ENCODE data around the gene MAP7.
A peak's percentile ranks its signal among the peaks of the same experiment; 100 is the strongest.

The MAP7 gene

DNA sequence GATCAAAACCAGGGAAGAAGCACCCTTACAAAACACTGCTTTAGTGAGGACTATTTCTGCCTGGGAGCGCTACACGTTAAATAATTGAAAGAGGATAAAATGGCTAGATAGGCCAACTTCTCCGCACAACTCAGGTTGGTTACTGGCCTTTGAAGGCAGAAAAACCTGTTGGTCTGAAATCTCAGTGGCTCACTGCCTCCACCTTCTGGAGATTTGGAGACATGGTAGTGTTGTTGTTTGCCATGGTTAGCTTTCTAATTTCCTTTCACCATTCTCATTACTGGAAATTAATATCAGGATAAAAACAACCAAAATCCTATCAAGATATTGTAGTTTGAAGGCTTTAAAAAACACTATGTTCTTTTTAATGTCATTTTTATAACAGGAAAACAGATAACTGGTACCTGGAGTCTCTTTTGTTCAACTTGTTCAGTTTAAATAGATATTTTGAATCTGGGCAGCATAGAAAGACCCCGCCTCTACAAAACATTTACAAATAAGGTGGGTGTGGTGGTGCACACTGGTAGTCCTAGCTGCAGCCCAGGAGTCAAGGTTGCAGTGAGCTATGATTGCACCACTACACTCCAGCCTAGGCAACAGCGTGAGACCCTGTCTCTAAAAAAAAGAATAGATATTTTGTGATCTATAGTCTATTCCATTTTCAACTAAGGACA is 233.1 kb downstream of the MAP7 start:
- H3K4me1 ChIP-seq (ENCODE audit: control insufficient read depth in 2 of 2, insufficient read depth in 1 of 2, low read depth in 1 of 2, low read length in 2 of 2), result no peaks in the 10 kb centered on the region
- WGBS, 2 donors (ENCODE audit: extremely low coverage in 2 of 2, insufficient read length in 2 of 2, insufficient replicate concordance in 1 of 2), result no CpG with 5 or more reads among the region's 5 CpGs
- no peak overlapping the region for H3K4me3 ChIP-seq (ENCODE audit: low read length in 2 of 2)
- H2BK120ac ChIP-seq (ENCODE audit: low read depth, low read length), result no peak overlapping the region
- H3K14ac ChIP-seq (ENCODE audit: low read length), result no peak overlapping the region
- DNase-seq (ENCODE audit: low spot score), result peak; percentile 48
- H3K27ac ChIP-seq (replicated peaks; ENCODE audit: low read length), result no peak overlapping the region
- no peak overlapping the region for H3K9ac ChIP-seq (ENCODE audit: low read depth, low read length, poor library complexity)
- H3K4me2 ChIP-seq (ENCODE audit: insufficient read depth, low read length, poor library complexity, severe bottlenecking), result no peak overlapping the region
- H2BK12ac ChIP-seq (ENCODE audit: low read length), result no peak overlapping the region
- H2BK5ac ChIP-seq (ENCODE audit: low read length), result no peak overlapping the region
- no peak overlapping the region for H4K8ac ChIP-seq (ENCODE audit: low read depth, low read length)
- H2AFZ ChIP-seq (ENCODE audit: low read length), result peak overlapping the region; percentile 27
- no peak overlapping the region for H4K91ac ChIP-seq (ENCODE audit: low read depth, low read length, poor library complexity)
- no peak overlapping the region for H2AK5ac ChIP-seq (ENCODE audit: low read depth, low read length)
- no peaks in the 10 kb centered on the region for H3K9me3 ChIP-seq (replicated peaks in 1 of 2; ENCODE audit: control insufficient read depth in 2 of 2, insufficient read depth in 1 of 2, low read depth in 1 of 2, low read length in 2 of 2)
- H3K36me3 ChIP-seq (replicated peaks in 1 of 2; ENCODE audit: control insufficient read depth in 2 of 2, insufficient read depth in 2 of 2, low read length in 2 of 2), result no peaks in the 10 kb centered on the region
- H3K18ac ChIP-seq (ENCODE audit: low read length), result no peak overlapping the region
- no peak overlapping the region for H2BK15ac ChIP-seq (ENCODE audit: low read length)
- H3K27me3 ChIP-seq (ENCODE audit: control insufficient read depth in 3 of 3, insufficient read depth in 3 of 3, low read depth in 1 of 3, low read length in 3 of 3), result peaks cover 0 to 1% (median 0%) of the 10 kb centered on the region in 3 experiments
- H3K23ac ChIP-seq (ENCODE audit: low read depth, low read length, poor library complexity), result no peak overlapping the region
- no peaks in the 10 kb centered on the region for H3K79me1 ChIP-seq (ENCODE audit: low read depth, low read length)
- H3K4ac ChIP-seq (ENCODE audit: low read length), result no peak overlapping the region

DNA sequence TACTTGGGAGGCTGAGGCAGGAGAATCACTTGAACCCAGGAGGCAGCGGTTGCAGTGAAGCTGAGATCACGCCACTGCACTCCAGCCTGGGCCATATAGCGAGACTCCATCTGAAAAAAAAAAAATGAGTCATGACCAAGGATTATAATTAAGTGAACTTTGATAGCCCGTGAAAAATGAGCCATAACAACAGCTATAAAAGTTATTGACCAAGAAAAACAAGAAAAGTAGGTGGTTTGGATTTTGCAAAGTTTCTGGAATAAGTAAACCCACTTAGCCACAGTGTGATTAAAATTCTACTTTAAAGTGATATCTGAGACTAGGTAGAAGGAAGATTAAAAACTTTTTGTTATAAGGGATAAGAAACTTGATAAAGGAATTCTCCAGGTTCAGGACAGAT is 234.6 kb downstream of the MAP7 start:
- H2BK120ac ChIP-seq (ENCODE audit: low read depth, low read length), result no peak overlapping the region
- no peak overlapping the region for H2AK5ac ChIP-seq (ENCODE audit: low read depth, low read length)
- H3K9me3 ChIP-seq (replicated peaks in 1 of 2; ENCODE audit: control insufficient read depth in 2 of 2, insufficient read depth in 1 of 2, low read depth in 1 of 2, low read length in 2 of 2), result no peaks in the 10 kb centered on the region
- H3K23ac ChIP-seq (ENCODE audit: low read depth, low read length, poor library complexity), result no peak overlapping the region
- H4K8ac ChIP-seq (ENCODE audit: low read depth, low read length), result no peak overlapping the region
- H3K4me1 ChIP-seq (ENCODE audit: control insufficient read depth in 2 of 2, insufficient read depth in 1 of 2, low read depth in 1 of 2, low read length in 2 of 2), result no peaks in the 10 kb centered on the region
- H3K9ac ChIP-seq (ENCODE audit: low read depth, low read length, poor library complexity), result no peak overlapping the region
- no peak overlapping the region for H3K4ac ChIP-seq (ENCODE audit: low read length)
- H2BK12ac ChIP-seq (ENCODE audit: low read length), result no peak overlapping the region
- H2BK5ac ChIP-seq (ENCODE audit: low read length), result no peak overlapping the region
- H3K18ac ChIP-seq (ENCODE audit: low read length), result no peak overlapping the region
- H2BK15ac ChIP-seq (ENCODE audit: low read length), result no peak overlapping the region
- H3K27ac ChIP-seq (replicated peaks; ENCODE audit: low read length), result no peak overlapping the region
- no peaks in the 10 kb centered on the region for H3K36me3 ChIP-seq (replicated peaks in 1 of 2; ENCODE audit: control insufficient read depth in 2 of 2, insufficient read depth in 2 of 2, low read length in 2 of 2)
- H3K4me2 ChIP-seq (ENCODE audit: insufficient read depth, low read length, poor library complexity, severe bottlenecking), result no peak overlapping the region
- no peak overlapping the region for H3K14ac ChIP-seq (ENCODE audit: low read length)
- H3K79me1 ChIP-seq (ENCODE audit: low read depth, low read length), result no peaks in the 10 kb centered on the region
- H2AFZ ChIP-seq (ENCODE audit: low read length), result peak overlapping the region; percentile 18
- DNase-seq (ENCODE audit: low spot score), result no peak
- peaks cover 0 to 6% (median 0%) of the 10 kb centered on the region in 3 experiments for H3K27me3 ChIP-seq (ENCODE audit: control insufficient read depth in 3 of 3, insufficient read depth in 3 of 3, low read depth in 1 of 3, low read length in 3 of 3)
- H3K4me3 ChIP-seq (ENCODE audit: low read length in 2 of 2), result no peak overlapping the region
- H4K91ac ChIP-seq (ENCODE audit: low read depth, low read length, poor library complexity), result no peak overlapping the region
- no CpG with 5 or more reads among the region's 4 CpGs for WGBS, 2 donors (ENCODE audit: extremely low coverage in 2 of 2, insufficient read length in 2 of 2, insufficient replicate concordance in 1 of 2)

DNA sequence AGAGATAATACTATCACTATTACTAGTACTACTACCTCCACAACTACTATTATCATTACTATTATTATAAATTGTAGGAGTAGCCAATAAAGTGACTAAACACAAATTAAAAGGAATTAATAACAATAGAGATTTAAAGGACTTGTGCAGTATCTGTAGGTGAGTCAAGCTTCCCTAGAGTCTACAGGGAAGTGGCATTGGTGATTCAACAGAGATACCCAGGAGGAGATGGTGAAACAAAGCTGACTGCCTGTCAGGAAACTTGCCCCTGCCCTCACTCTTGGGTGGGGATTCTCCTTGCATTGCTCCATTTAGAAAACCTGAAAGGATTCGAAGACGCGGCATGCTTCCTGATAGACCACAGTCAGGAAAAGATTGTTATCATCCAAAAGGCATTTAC is 237.2 kb downstream of the MAP7 start:
- Histone ChIP-seq H3K9ac (ENCODE audit: low read depth, low read length, poor library complexity) (no peak overlapping the region), H2BK12ac (ENCODE audit: low read length) (no peak overlapping the region), H3K4me1 (ENCODE audit: control insufficient read depth in 2 of 2, insufficient read depth in 1 of 2, low read depth in 1 of 2, low read length in 2 of 2) (no peaks in the 10 kb centered on the region), H3K9me3 (replicated peaks in 1 of 2; ENCODE audit: control insufficient read depth in 2 of 2, insufficient read depth in 1 of 2, low read depth in 1 of 2, low read length in 2 of 2) (no peaks in the 10 kb centered on the region), H3K14ac (ENCODE audit: low read length) (no peak overlapping the region), H2BK15ac (ENCODE audit: low read length) (no peak overlapping the region), H4K8ac (ENCODE audit: low read depth, low read length) (no peak overlapping the region), H3K79me1 (ENCODE audit: low read depth, low read length) (no peaks in the 10 kb centered on the region), H3K18ac (ENCODE audit: low read length) (no peak overlapping the region), H3K36me3 (replicated peaks in 1 of 2; ENCODE audit: control insufficient read depth in 2 of 2, insufficient read depth in 2 of 2, low read length in 2 of 2) (no peaks in the 10 kb centered on the region), H2AK5ac (ENCODE audit: low read depth, low read length) (no peak overlapping the region), H4K91ac (ENCODE audit: low read depth, low read length, poor library complexity) (no peak overlapping the region), H3K27ac (replicated peaks; ENCODE audit: low read length) (no peak overlapping the region), H2BK5ac (ENCODE audit: low read length) (no peak overlapping the region), H2AFZ (ENCODE audit: low read length) (no peak overlapping the region), H3K4me3 (ENCODE audit: low read length in 2 of 2) (no peak overlapping the region), H3K27me3 (ENCODE audit: control insufficient read depth in 3 of 3, insufficient read depth in 3 of 3, low read depth in 1 of 3, low read length in 3 of 3) (peaks cover 0 to 6% (median 0%) of the 10 kb centered on the region in 3 experiments), H2BK120ac (ENCODE audit: low read depth, low read length) (no peak overlapping the region), H3K4me2 (ENCODE audit: insufficient read depth, low read length, poor library complexity, severe bottlenecking) (no peak overlapping the region), H3K4ac (ENCODE audit: low read length) (no peak overlapping the region), H3K23ac (ENCODE audit: low read depth, low read length, poor library complexity) (no peak overlapping the region)
- no peak for DNase-seq (ENCODE audit: low spot score)
- WGBS, 2 donors (ENCODE audit: extremely low coverage in 2 of 2, insufficient read length in 2 of 2, insufficient replicate concordance in 1 of 2), result no CpG with 5 or more reads among the region's 3 CpGs

DNA sequence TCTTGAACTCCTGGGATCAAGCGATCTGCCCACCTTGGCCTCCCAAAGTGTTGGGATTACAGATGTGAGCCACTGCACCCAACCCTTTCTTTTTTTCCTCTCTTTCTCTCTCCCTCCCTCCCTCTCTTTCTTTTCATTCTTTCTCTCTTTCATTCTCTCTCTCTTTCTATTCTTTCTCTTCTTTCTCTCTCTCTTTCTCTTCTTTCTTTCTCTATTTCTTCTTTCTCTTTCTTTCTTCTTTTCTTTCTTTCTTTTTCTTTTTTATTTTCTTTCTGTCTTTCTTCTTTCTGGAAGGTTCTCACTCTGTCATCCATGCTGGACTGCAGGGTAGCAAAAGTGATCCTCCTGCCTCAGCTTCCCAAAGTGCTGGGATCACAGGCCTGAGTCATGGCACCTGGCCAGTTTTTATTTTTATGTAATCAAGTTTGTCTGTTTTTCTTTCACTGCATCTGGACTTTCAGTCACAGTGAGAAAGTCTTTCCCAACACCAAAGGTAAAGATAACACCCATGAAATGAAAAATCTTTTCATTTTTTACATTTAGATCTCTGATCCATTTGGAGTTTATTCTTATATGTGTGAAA is 240.4 kb downstream of the MAP7 start:
- WGBS, 2 donors (ENCODE audit: extremely low coverage in 2 of 2, insufficient read length in 2 of 2, insufficient replicate concordance in 1 of 2), result no CpG with 5 or more reads among the region's 1 CpG
- Histone ChIP-seq H4K91ac (ENCODE audit: low read depth, low read length, poor library complexity) (no peak overlapping the region), H3K36me3 (replicated peaks in 1 of 2; ENCODE audit: control insufficient read depth in 2 of 2, insufficient read depth in 2 of 2, low read length in 2 of 2) (no peaks in the 10 kb centered on the region), H2BK5ac (ENCODE audit: low read length) (no peak overlapping the region), H3K79me1 (ENCODE audit: low read depth, low read length) (no peaks in the 10 kb centered on the region), H2BK15ac (ENCODE audit: low read length) (no peak overlapping the region), H3K18ac (ENCODE audit: low read length) (no peak overlapping the region), H3K14ac (ENCODE audit: low read length) (no peak overlapping the region), H3K27me3 (ENCODE audit: control insufficient read depth in 3 of 3, insufficient read depth in 3 of 3, low read depth in 1 of 3, low read length in 3 of 3) (peaks cover 0 to 6% (median 0%) of the 10 kb centered on the region in 3 experiments), H3K23ac (ENCODE audit: low read depth, low read length, poor library complexity) (no peak overlapping the region), H3K9ac (ENCODE audit: low read depth, low read length, poor library complexity) (no peak overlapping the region), H4K8ac (ENCODE audit: low read depth, low read length) (no peak overlapping the region), H3K9me3 (replicated peaks in 1 of 2; ENCODE audit: control insufficient read depth in 2 of 2, insufficient read depth in 1 of 2, low read depth in 1 of 2, low read length in 2 of 2) (no peaks in the 10 kb centered on the region), H3K4me3 (ENCODE audit: low read length in 2 of 2) (no peak overlapping the region), H2AFZ (ENCODE audit: low read length) (no peak overlapping the region), H2BK120ac (ENCODE audit: low read depth, low read length) (no peak overlapping the region), H2AK5ac (ENCODE audit: low read depth, low read length) (no peak overlapping the region), H3K4me1 (ENCODE audit: control insufficient read depth in 2 of 2, insufficient read depth in 1 of 2, low read depth in 1 of 2, low read length in 2 of 2) (peaks cover 8% of the 10 kb centered on the region in 2 donors), H3K27ac (replicated peaks; ENCODE audit: low read length) (no peak overlapping the region), H2BK12ac (ENCODE audit: low read length) (no peak overlapping the region), H3K4ac (ENCODE audit: low read length) (no peak overlapping the region), H3K4me2 (ENCODE audit: insufficient read depth, low read length, poor library complexity, severe bottlenecking) (no peak overlapping the region)
- no peak for DNase-seq (ENCODE audit: low spot score)
